NT2/D1 (cell line): ENCODE data around the gene NAT14.

Experiments used
- DNase-seq: peaks from one replicate; pipeline ENCODE4 v3.0.0-alpha.2; 2011; ENCODE audit warnings: low read depth, low spot score
- H3K27me3 ChIP-seq: 2 replicates; pipeline ENCODE4 v1.6.0; 2011; ENCODE audit warnings: mild to moderate bottlenecking; ENCODE audit not compliant: insufficient read length, insufficient read depth
- H3K36me3 ChIP-seq: 2 replicates; pipeline ENCODE4 v1.6.1; 2011; ENCODE audit warnings: mild to moderate bottlenecking, low read length, mixed read lengths; ENCODE audit not compliant: insufficient read depth, insufficient read length
- H3K4me1 ChIP-seq: 2 replicates; pipeline ENCODE4 v1.5.1; 2011; ENCODE audit not compliant: insufficient read depth, insufficient read length
- H3K4me3 ChIP-seq: 2 replicates; pipeline ENCODE4 v1.5.1; 2011; ENCODE audit warnings: low read depth; ENCODE audit not compliant: insufficient read length
- H3K9ac ChIP-seq: 2 replicates; pipeline ENCODE4 v1.6.0; 2011; ENCODE audit warnings: low read depth; ENCODE audit not compliant: insufficient read length
- H3K9me3 ChIP-seq: 2 replicates; pipeline ENCODE4 v1.5.1; 2011; ENCODE audit warnings: mild to moderate bottlenecking, low read length; ENCODE audit not compliant: insufficient read depth
- SUZ12 ChIP-seq: IDR thresholded peaks from 2 replicates; pipeline ENCODE4 v1.6.1; 2011; ENCODE audit not compliant: insufficient read length, insufficient read depth; ENCODE audit errors: extremely low read depth
- YY1 ChIP-seq: IDR thresholded peaks from 2 replicates; pipeline ENCODE4 v1.6.1; 2011; ENCODE audit not compliant: insufficient read length, insufficient read depth
- ZNF274 ChIP-seq: IDR thresholded peaks from 2 replicates; pipeline ENCODE4 v1.6.1; 2011; ENCODE audit warnings: mild to moderate bottlenecking, low read depth, low read length

Gene NAT14

GRCh38 chr19:55455576-55456235 is 29.3 kb upstream of the NAT14 start:
- no peak for DNase-seq
- no peaks in the 10 kb centered on the region for H3K9me3 ChIP-seq

DNA sequence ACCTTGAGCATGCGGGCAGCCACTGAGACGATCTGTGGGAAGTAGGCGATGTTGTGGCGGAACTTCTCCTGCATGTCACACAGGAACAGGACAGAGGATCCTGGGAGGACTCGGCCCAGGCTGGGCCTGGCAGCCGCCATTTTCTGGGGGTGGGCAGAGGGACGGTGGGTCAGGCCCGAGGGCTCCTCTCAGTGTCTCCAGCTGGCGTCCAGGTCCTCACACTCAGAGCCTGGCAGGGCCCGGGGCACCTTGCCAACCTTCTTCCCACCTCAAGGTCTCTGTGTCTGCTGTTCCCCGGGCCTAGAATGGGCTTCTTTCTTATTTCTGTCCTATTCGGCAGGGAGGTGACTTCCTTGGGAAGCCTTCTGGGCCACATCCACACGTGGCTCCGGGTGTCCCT is 28.6 kb upstream of the NAT14 start:
- DNase-seq, result no peak
- Histone ChIP-seq H3K4me3 (no peak overlapping the region), H3K4me1 (no peaks in the 10 kb centered on the region), H3K27me3 (peaks cover 31% of the 10 kb centered on the region), H3K36me3 (no peaks in the 10 kb centered on the region), H3K9me3 (no peaks in the 10 kb centered on the region), H3K9ac (no peak overlapping the region)
- TF ChIP-seq SUZ12 (no peak), YY1 (no peak), ZNF274 (no peak)

More at GRCh38 chr19:55455576-55456235, 29.3 kb upstream of the NAT14 start:
- peaks cover 31% of the 10 kb centered on the region for H3K27me3 ChIP-seq
- no peak overlapping the region for H3K9ac ChIP-seq
- TF ChIP-seq YY1, result no peak
- no peak for TF ChIP-seq SUZ12
- no peak for TF ChIP-seq ZNF274
- H3K4me1 ChIP-seq, result no peaks in the 10 kb centered on the region
- H3K4me3 ChIP-seq, result no peak overlapping the region
- H3K36me3 ChIP-seq, result no peaks in the 10 kb centered on the region

- DNase-seq, result no peak
- TF ChIP-seq ZNF274 (no peak), YY1 (no peak), SUZ12 (no peak)
- no peak overlapping the region for H3K9ac ChIP-seq
- peaks cover 31% of the 10 kb centered on the region for H3K27me3 ChIP-seq
- no peak overlapping the region for H3K4me3 ChIP-seq
- H3K36me3 ChIP-seq, result no peaks in the 10 kb centered on the region
- no peaks in the 10 kb centered on the region for H3K9me3 ChIP-seq
- peaks cover 2% of the 10 kb centered on the region for H3K4me1 ChIP-seq
Measured at GRCh38 chr19:55457683-55458457, 27.1 kb upstream of the NAT14 start.

DNA sequence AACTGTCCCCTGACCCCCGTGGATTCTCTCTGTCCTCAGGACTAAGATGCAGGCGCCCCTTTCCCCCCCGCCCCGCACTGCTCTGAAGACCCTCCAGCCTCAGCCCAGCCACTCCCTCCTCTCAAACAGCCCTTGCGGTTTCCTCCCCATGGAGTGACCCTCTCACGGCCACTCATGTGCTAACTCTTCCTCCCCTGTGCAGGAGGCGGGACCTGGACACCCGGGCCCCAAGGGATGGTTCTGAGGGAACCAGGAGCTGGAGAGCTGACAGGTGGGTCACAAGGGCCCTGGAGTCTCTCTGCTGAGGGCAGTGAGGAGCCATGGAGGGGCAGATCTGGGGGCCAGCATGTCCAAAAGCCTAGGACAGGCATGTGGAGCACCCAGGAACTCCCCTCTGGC is 25.4 kb upstream of the NAT14 start:
- peaks cover 39% of the 10 kb centered on the region for H3K27me3 ChIP-seq
- peaks cover 16% of the 10 kb centered on the region for H3K4me1 ChIP-seq
- no peak overlapping the region for H3K9ac ChIP-seq
- no peaks in the 10 kb centered on the region for H3K9me3 ChIP-seq
- no peak for TF ChIP-seq YY1
- TF ChIP-seq SUZ12, result no peak
- TF ChIP-seq ZNF274, result no peak
- no peak for DNase-seq
- no peak overlapping the region for H3K4me3 ChIP-seq
- H3K36me3 ChIP-seq, result no peaks in the 10 kb centered on the region

DNA sequence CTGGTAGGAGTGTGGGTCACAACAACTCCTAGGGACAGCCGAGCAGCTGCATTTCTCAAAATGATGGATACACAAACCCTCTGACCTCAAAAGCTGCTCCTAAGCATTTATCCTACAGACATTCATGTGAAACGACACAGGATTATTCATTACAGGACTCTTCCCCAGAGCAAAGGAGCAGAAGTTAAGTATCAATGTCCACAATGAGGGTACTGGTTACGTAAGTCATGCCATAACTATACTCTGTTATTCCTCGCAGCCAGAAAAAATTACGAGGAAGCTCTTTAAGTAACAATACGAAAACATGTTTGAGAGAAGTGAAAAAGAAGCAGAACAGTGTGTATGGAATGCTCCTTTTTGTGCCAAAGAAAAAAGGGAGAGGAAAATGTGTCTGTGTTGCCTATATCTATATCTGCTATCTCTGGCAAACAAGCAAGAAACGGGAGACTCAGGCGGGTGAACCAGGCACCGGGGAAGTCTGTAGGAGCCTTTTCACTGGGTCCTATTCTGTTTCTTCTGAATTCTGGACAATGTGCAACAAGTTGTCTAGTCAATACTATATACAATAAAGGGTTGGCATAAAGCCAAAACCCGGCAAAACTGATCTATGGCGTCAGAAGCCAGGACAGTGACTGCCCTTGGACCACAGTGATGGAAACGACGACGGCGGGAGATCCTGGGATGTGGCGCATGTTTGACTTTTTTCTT is 24.9 kb upstream of the NAT14 start:
- H3K9ac ChIP-seq, result no peak overlapping the region
- H3K9me3 ChIP-seq, result no peaks in the 10 kb centered on the region
- H3K27me3 ChIP-seq, result peaks cover 44% of the 10 kb centered on the region
- DNase-seq, result no peak
- TF ChIP-seq YY1 (no peak), ZNF274 (no peak), SUZ12 (no peak)
- peaks cover 16% of the 10 kb centered on the region for H3K4me1 ChIP-seq
- H3K36me3 ChIP-seq, result no peaks in the 10 kb centered on the region
- no peak overlapping the region for H3K4me3 ChIP-seq

DNA sequence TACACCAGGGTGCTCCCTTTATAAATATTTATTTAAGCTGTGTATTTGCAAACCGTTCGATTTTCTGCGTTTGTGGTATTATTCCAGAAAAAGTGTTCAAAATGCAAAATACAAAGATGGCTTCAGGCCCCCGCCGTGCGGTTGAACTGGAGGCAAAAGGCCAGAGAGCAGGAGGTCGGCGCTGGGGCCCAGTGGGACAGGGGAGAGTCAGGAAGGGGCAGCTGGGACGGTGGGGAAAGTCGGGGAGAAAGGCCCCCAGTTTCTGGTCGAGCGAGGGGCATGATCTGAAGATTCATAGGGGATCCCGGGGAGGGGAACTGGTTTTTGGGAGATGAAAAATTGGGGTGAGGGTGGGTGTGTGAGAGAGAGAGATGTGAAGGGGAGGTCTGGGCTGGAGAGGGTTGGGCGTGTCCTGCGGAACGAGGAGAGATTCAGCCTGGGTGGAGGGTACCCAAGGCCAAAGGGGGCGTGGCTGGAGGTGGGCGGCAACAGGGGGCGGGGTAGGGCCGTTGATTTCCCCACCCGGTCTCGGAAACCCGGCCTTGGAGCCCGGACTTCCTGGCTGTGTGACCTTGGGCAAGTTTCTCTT is 24.2 kb upstream of the NAT14 start:
- peak overlapping the region; percentile 75 for H3K4me3 ChIP-seq
- peaks cover 51% of the 10 kb centered on the region for H3K27me3 ChIP-seq
- H3K36me3 ChIP-seq, result no peaks in the 10 kb centered on the region
- peak; percentile 28 for DNase-seq
- H3K9ac ChIP-seq, result no peak overlapping the region
- peaks cover 20% of the 10 kb centered on the region for H3K4me1 ChIP-seq
- no peak for TF ChIP-seq ZNF274
- TF ChIP-seq YY1, result no peak
- no peak for TF ChIP-seq SUZ12
- H3K9me3 ChIP-seq, result no peaks in the 10 kb centered on the region
